IMR-90 (cell line): ENCODE data around the gene PIP4K2A.

ENCODE experiments used
- MAFK ChIP-seq: IDR thresholded peaks from 2 replicates; pipeline ENCODE4 v1.6.1; 2012; ENCODE audit warnings: low read depth, low read length, improper control_type of control experiment
- RAD21 ChIP-seq: IDR thresholded peaks from 2 replicates; pipeline ENCODE4 v1.6.1; 2012; ENCODE audit warnings: low read length, improper control_type of control experiment
- TF ChIP-seq, protein P1 (sequence below): conservative IDR thresholded peaks from 2 replicates; pipeline ENCODE4 v1.5.1; 2012; ENCODE audit warnings: mild to moderate bottlenecking, low read depth, low read length, improper control_type of control experiment
- TF ChIP-seq, protein P2 (sequence below): fragments of 150-350 bp; IDR thresholded peaks from 2 replicates; pipeline ENCODE4 v1.6.1; 2016; ENCODE audit warnings: low read depth, mild to moderate bottlenecking, low read length, moderate library complexity, borderline replicate concordance

GRCh38 chr10:22609251-22609650 lies 105.1 kb downstream of the PIP4K2A start:
- TF ChIP-seq, protein P1, sequence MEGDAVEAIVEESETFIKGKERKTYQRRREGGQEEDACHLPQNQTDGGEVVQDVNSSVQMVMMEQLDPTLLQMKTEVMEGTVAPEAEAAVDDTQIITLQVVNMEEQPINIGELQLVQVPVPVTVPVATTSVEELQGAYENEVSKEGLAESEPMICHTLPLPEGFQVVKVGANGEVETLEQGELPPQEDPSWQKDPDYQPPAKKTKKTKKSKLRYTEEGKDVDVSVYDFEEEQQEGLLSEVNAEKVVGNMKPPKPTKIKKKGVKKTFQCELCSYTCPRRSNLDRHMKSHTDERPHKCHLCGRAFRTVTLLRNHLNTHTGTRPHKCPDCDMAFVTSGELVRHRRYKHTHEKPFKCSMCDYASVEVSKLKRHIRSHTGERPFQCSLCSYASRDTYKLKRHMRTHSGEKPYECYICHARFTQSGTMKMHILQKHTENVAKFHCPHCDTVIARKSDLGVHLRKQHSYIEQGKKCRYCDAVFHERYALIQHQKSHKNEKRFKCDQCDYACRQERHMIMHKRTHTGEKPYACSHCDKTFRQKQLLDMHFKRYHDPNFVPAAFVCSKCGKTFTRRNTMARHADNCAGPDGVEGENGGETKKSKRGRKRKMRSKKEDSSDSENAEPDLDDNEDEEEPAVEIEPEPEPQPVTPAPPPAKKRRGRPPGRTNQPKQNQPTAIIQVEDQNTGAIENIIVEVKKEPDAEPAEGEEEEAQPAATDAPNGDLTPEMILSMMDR = no peak
- no peak for TF ChIP-seq MAFK
- TF ChIP-seq, protein P2, sequence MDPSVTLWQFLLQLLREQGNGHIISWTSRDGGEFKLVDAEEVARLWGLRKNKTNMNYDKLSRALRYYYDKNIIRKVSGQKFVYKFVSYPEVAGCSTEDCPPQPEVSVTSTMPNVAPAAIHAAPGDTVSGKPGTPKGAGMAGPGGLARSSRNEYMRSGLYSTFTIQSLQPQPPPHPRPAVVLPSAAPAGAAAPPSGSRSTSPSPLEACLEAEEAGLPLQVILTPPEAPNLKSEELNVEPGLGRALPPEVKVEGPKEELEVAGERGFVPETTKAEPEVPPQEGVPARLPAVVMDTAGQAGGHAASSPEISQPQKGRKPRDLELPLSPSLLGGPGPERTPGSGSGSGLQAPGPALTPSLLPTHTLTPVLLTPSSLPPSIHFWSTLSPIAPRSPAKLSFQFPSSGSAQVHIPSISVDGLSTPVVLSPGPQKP = no peak
- TF ChIP-seq RAD21 = no peak
